Activated gamma-delta T cell treated with Interleukin-2 at 50 U/mL for 16 hours (primary cell): ENCODE measurements around the gene CFAP70.

Source experiments
- DNase-seq: peaks from one replicate; pipeline ENCODE4 v3.0.0-alpha.2; 2020

CFAP70 gene

DNA sequence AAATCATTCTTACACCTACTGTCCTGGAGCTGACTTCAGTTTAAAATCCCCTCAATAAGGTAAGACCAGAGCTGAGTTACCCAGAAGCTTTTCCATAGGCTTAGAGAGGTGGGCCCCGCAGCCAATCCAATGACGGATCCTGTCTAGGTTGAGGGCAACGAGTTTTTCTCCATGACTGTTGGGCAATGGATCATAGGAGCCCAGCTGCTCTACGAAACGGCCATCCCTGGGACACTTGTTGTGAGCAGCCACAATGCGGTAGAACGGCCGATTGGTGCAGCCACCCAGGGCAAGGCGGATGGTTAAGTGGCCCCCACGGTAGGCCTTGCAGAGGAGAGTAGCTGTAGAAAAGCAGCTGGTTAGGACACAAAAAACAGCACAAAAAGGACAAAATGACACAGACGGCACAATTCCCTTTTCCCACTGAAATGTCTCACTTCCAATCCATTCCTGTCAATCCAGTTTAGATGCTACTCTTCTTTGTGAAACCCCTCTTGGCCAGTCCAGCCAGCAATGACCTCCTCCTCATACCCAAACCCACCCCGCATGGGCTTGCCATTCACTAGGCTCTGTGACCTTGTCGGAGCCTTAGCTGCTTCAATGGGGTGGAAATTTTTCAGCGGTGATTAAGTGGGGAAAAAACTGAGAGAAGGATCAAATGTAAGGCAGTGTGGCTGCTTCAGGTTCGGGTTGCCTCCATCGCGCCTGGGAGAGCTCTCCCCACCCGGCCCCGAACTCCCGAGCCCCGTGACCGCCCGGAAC, 106.8 kb downstream of the CFAP70 start:
- no peak for DNase-seq

DNA sequence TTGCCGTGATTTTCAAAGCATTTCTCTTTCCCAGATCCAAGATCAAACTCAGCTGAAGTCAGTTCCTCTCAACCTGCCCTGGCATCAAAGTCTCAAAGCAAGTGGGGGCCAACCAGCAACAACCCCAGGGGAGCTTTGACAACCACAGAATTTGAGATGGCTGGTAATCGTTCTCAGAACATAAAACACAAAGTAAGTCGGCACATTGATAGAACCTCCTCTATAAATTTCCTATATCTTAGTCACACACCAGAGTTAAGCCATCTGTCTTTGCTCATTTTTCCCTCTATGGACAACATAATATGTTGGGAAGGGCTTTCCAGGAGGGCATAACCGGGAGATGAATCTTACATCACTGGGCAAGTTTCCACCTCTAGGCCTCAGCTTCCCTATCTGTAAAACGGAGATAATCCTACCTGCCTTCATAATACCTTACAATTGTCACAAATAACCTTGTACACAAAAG, 110.4 kb downstream of the CFAP70 start:
- no peak for DNase-seq

DNA sequence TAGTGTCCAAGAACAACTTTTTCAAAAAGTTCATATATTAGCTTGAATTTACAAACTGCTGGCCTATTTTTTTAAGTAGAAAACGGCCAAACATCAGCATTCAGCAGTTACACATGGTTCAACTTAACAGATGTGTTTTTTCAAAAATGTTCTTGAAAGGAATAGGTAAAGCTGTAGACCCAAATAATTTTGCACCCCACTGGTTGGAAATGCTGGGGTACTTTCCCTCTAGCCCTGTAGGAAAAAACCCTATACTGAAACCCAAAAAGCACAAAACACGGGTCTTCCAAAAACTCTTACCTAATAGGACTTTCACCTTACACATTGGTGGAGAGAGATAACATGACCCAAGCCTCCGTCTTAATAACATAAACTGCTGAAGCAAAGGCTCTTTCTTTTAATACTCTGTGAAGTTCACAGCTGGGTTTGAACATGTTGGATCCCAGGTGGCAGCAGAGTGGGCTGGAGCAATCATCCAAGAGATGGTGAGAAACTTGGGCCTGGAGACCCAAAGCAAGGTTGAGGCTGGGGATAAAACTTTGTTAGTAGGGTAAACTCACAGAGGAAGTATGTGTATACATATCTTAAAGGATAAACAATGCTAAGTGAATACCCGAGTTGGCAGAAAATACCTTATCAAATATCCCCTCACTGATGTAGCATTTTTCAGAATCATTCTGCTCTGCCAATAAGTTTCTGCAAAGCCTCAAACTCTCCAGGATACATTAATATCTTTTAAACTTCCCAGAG, 111.0 kb downstream of the CFAP70 start:
- DNase-seq, result no peak

DNA sequence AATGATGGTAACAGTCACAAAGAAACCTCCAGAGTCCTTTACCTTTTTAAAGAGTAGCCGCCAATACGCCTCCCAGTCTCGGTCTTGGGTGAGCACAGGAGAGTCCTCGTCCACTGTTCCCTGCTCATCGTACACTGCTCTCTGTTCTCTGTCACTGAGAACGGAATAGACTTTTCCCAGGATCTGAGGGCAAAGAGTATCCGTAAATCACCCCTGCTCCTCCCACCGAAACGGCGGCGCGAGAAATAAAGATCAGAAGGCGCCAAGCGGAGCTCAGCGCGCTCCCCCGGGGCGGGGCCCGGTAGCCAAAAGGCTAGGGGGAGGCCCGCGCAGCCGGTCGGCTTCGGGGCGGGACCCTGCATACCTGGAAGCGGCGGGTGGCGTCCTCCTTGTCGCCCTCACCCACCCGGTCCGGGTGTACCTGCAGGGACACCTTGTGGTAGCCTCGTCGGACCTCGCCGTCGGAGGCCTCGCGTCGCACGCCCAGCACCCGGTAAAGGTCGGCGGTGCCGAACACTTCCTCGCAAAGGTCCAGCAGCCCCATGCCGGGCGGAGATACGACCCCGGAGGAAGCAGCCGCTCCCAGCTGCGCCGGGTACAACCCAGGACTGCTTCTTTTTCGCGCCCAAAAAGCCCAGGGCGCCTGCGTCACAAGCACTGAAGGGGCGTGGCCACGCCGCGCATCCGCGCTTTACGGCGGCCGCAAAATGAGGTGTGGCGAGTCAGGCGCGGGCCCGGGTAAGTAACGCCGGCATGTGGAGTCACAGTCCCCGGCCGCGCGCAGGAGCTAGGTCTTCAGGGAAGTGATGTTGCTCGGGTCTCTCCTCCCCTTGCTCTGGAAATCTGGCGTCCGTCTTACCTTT, 111.8 kb downstream of the CFAP70 start, which contains the start of gene DNAJC9:
Gene DNAJC9, minus strand, starts transcription at position 610 of the 863 bp plus-strand sequence. Its CDS starts 66 bp downstream, at position 544.
- DNase-seq, result peak; percentile 96

DNA sequence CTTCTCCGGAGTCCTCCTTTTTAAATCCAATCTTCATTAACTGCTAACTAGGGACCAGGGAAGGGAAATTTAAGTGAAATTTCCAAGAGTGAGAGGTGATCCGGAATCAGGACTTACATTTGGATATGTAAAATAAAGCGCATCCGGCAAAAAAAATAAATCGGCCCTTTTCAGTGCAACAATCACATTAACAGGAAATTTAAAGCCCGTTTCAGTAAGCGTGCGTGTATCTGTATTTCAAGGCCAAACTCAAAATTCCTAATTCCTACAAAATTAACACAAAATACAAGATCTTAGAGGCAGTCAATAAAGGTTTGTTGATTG, 112.4 kb downstream of the CFAP70 start:
- no peak for DNase-seq

DNA sequence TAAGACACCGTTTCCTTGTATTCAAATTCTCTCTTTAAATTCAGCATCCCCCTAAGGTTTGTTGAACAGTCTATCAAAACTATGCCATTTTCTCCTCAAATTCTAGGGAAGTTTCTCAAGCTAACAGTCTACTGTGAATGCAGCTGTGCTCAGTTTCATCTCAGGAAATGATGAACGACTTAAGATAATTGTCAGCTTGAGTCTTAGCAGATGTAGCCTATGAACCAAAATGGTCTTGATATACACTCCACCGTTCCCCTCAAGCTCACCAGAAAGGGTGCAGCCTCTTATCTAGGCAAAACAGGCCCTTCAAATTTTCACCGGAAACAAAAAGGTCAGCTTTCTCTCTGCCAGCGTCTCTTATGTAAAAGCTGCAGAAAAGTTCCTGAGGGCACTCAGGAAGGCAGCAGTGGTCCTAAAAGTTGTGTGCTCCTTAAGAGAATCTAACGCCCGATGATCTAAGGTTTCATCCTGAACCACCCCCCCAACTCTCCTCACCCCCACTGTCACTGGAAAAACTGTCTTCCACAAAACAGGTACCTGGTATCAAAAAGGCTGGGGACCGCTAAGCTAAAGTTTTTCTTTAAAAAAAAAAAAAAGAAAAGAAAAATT, 113.7 kb downstream of the CFAP70 start:
- no peak for DNase-seq

DNA sequence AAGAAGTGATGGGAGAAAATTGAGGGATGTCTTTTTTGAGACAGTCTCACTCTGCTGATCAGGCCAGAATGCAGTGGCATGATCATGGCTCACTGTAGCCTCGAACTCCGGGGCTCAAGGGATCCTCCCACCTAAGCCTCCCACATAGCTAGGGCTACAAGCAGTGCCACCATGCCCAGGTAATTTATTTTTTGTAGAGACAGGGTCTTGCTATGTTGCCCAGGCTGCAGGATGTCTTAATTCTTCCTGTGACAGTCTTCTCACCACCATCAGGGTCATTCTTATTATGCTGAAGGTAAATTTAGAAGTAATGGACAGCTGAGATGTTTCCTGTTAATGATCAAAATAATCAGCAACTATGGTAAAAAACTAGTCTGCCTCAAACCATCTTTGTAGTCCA, 118.8 kb downstream of the CFAP70 start:
- no peak for DNase-seq

DNA sequence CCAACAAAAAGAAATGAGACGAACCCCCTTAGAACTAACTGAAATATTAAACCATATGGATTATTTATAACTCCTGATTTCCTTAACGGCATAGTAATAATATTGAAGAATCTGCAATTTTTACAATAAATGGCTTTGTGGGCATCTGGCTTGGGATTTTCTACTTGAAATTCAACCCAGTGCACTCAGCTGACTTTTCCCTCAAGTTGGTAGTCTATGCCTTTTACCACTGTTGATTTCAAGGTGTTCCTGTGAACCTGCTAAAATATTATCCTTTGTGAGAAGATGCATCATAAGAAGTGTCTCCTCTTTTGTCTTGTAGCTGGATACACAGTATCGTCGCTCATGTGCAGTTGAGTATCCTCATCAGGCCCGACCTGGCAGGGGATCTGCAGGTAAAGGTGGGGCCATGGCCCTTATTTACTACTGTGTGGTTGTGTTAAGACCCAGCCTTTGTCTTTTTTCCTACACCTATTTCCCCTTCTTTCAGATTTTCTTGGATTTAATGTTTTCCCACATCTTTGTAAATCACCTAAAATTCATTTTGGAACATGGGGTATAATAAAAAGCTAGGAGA, 119.6 kb downstream of the CFAP70 start:
- DNase-seq, result no peak

DNA sequence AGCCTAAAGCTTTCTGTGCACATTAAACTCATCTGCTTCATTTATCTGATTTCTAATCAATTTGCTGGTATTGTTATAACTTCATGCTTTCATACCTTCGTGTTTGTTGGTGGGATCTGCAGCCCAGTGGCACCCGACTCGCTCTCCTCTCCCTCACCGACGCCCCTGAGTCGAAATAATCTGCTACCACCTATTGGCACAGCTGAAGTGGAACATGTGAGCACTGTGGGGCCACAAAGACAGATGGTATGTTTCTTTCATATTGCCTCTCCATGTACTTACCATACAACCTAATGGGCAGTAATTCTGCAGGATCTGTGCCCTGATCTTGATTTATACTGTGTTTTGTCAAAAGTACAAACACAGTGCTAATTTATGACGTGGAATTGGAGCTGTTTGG, 124.0 kb downstream of the CFAP70 start:
- DNase-seq, result no peak

DNA sequence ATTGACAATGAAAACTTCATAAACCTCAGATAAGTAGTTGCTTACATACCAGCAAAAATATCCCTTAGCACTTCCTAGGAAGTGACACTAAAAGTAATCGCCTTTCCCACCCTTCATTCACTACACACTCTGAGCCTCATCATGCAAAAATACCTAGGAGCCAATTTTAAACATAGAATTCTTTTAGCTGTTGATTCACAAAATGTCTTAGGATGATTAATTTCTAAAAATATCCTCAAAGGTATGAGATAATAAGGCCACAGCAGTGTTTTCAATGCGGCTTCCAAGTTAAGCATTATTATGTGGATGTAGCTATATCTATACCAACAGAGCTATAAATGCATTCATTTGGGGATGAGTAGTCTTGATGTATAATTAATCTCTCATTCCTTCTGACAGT, 124.8 kb downstream of the CFAP70 start:
- no peak for DNase-seq

DNA sequence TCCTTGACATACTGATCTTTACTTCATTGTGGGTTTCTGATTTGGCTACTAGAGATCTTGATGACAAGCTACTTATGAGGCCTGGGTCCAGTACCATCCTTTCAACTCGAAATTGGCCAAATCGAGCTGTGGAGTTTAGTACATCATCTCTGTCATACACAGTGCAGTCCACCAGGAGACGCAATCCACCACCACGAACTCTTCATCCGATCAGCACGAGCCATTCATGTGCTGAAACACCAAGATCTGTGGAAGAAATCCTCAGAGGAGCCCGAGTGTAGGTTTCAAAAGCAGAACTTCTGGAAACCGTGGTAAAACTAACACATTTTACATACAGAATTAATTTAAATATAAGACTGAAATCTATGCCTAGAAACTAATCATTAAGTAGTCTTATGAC, 125.8 kb downstream of the CFAP70 start:
- no peak for DNase-seq

DNA sequence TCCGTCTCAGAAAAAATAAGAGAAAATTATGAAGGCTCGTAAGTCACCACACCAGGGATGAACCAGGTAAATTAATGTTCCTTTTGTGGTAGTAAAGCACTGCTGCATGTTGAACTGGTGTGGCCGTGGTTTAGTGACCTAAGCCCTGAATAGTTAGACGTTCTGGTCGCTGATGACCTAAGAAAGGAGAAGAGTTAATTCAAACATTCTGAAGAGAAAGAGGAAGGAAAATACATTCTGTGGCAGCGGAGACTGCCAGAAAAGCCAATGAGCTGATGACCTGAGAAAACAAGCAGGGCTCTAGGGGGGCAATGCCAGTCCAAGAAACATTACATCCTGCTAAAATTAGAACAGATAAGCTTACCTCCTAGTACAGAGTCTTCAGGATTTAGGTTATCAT, 129.1 kb downstream of the CFAP70 start:
- DNase-seq, result no peak

DNA sequence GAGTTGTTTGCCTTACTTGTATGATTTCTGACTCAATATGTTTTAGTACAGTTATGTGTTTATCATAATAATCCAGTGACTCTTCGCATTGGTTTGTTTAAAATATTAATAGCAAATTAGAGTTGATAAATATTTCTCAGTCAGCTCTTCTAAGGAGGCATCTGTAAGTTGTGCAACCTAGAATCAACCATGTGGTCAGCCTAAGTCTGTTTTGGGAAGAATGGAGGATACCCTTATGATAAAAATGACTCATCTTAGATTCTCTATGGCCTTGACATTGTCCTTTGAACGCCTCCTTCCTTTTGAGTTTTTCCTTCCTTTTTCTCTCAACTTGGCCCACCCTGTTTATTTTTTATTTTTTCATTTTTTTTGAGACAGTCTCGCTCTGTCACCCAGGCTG, 130.4 kb downstream of the CFAP70 start:
- no peak for DNase-seq

DNA sequence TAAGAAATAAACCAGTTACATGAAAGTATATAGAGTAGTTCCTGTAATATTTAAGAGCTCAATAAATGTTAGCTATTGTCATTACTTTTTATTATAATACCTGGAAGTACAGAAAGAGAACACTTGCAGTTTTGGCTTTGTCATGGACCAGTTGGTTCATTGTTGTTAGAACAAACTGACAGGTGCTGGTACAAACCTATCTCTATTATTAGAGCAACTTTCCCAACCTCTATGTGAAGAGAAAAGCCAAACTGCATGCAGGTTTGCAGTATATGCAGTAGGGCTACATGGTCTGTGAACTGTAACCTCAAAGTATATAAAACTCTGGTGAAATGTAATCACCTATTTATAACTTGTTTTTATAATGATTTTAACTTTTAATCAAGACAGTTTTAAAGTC, 132.0 kb downstream of the CFAP70 start:
- no peak for DNase-seq

DNA sequence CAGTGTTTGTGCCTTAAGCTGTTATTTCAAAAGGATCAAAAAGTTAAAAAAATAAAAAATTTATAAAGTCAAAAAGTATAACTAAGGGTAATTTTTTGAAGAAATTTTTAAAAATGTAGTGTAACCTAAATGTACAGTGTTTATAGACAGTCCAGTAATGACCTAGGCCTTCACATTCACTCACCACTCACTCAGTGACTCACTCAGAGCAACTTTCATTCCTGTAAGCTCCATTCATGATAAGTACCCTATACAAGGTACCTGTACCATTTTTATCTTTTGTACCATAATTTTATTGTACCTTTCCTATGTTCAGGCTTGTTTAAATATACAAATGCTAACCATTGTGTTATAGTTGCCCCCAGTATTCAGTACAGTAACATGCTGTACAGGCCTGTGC, 133.1 kb downstream of the CFAP70 start:
- no peak for DNase-seq

DNA sequence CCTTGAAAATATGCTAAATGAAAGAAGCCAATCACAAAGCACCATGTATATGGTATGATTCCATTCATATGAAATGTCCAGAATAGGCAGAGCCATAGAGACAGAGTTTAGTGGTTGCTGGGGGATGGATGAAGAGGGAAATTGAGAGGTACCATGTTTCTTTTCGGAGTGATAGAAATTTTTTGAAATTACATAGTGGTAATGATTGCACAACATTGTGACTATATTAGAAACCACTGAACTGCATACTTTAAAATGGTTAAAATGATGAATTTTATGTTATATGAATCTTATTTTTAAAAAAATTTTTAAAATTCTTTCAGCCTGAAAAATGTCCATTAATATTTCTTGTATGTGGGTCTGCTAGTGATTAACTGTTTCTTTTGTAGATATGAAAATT, 137.7 kb downstream of the CFAP70 start:
- no peak for DNase-seq

DNA sequence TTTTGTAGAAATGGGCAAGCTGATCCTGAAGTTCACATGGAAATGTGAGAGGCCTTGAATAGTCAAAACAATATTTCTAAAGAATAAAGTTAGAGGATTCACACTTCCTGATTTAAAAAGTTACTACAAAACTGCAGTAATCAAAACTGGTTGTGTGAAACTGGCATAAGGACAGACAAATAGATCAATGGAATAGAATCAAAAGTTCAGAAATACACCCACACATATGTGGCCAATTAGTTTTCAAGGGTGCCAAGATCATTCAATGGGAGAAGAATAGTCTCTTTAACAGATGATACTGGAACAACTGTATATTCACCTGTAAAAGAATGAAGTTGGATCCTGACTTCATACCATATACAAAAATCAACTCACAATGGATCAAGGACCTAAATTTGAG, 139.3 kb downstream of the CFAP70 start:
- DNase-seq, result no peak

DNA sequence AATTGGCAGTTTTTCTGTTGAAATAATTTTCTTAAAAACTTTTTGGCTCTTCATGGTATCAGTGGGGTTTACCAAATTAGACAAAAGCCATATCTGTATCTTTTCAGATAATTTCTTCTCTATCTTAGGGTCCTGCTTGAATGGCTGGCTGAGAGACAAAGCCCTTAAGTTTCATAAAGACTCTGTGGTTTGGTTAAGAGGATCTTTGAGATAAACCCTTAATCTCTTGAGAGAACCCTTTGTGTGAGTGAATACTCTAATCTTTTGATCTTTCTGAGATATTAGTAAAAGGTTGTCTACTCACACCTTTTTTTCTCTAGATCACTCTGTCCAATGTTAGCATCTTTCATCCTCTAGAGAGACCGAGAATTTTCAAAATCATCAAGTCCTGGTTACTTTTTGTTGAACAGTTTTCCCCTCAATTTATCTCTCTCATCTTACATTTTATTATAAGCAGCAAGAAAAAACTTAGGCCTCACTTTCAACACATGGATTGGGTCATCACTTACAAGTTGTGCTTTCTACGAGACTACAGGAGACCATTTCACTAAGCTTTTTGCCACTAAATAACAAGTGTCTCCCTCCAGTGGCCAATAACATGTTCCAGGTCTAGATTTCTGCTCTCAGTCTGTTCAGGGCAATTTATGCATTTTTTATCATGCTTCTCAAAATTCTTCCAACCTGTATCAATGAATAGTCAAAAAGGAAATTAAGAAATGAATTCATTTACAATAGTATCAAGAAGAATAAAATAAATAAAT, 140.1 kb downstream of the CFAP70 start:
- no peak for DNase-seq

DNA sequence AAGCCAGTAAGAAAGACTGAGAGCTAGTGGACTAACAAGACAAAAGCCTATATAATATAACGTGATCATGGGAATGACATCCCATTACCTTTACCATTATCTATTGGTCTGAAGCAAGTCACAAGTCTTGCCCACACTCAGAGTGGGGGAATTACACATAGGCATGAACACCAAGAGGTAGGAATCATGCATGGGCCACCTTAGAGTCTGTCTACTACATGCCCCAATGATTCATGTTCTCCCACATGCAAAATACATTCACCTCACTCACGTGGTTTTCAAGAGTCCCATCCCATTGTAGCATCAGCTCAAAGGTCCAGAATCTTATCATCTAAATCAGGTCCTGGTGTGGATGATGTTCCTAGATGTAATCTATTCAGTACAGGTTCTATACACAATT, 141.0 kb downstream of the CFAP70 start:
- no peak for DNase-seq

DNA sequence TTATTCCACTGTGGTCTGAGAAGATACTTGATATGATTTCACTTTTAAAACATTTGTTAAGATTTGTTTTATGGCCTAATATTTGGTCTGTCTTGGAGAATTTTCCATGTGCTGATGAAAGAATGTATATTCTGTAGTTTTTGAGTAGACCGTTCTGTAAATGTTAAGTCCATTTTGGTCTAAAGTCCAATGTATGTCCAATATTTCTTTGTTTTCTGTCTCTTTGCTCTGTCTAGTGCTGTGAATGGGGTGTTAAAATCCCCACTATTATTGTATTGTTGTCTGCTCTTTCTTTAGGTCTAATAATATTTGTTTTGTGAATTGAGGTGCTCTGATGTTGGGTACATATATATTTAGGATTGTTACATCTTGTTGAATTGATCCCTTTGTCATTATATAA, 142.9 kb downstream of the CFAP70 start:
- no peak for DNase-seq

DNA sequence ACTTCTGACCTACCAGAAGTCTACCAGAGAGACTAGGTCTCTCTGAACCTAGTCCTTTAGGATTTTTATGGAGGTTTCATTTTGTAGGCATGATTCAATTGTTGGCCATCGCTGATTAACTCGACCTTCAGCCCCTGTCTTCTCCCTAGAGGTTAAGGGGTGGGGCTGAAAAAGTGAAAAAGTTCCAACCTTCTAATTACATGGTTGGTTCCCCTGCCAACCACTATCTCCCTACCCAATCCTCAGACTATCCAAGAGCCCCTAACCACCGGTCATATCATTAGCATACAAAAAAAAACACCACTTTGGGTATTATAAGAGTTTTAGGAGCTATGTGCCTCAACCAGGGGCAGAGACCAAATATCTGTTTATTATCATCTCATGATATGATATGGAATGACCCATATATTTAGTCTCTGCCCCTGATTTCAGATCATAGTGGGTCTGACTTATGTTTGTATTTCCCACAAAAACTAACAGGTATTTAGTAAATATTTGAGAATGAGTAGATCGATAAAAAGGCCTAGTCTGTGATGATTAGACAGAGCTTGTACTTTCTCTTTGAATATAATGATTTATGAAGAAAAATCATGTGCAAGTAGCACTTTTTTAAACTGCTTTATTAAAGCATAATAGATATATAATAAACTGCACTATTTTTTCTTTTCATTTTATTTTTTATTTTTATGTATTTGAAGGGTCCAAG, 147.4 kb downstream of the CFAP70 start:
- DNase-seq, result no peak
